GM19395 (cell line): ENCODE measurements around the gene TPBGL.

Experiments
- ATAC-seq: cut with Tn5 transposase; IDR thresholded peaks from one replicate; pipeline ENCODE4 v1.9.1; 2021; ENCODE audit warnings: mild to moderate bottlenecking, moderate library complexity; ENCODE audit not compliant: unreplicated experiment

TPBGL gene

DNA sequence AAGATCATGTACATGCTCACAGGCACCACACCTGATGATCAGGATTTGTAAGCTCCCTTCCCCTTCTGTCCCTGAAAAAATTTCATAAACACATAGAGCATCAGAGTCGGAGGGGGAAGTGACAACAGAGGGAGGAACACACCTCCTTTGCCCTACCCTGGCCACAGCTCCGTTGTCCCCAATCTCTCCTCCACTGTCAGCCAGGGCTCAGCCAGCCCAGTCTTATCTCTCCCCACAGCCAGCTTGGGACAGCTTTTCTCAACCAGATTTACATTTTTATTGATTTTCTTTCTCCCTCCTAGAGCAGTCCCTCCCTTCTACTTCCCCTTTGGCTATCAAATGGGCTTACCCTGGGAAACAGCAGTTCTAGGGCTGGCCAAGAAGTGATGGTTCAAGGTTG is 32.1 kb upstream of the TPBGL start:
- no peak for ATAC-seq

DNA sequence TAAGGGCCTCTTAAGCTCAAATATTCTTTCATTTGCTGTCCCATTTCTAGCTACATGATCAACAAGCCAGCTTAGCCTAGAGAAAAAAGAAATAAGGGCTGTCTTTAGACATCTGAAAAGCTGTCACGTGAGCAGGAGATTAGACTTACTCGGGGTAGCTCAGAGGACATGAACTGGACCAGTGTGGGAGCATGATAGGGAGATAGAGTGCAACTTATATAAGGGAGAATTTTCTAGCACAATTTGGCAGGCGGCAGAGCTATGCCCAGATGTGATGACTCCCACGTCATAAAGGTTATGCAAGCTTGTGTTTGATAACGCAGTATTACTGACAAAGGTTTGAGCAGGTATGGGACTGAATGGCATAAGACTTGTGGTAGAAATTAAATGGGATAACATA is 28.2 kb upstream of the TPBGL start:
- ATAC-seq = no peak

GRCh38 chr11:75214411-75214821 is 26.2 kb upstream of the TPBGL start:
- ATAC-seq = no peak

GRCh38 chr11:75214843-75215242 is 25.7 kb upstream of the TPBGL start:
- no peak for ATAC-seq

DNA sequence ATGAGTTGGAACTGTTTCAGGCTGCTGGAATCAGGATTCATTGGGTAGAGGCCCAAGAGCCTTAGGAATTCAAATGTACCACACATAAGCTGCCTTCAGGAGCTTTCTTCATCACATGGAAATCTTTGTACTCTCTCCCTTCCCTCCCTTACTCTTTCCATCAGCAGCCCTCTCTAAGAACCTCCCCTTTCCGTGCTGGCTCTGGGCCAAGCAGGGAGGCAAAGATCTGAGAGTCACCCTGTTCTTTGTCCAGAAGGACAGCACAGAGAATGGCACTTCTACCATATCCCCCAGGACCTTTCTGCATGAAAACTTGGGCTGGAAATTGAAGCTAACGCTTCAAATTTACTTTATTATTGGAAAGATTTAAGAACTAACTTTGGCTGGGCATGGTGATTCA is 20.7 kb upstream of the TPBGL start:
- no peak for ATAC-seq

GRCh38 chr11:75223954-75224643 is 16.5 kb upstream of the TPBGL start:
- no peak for ATAC-seq

GRCh38 chr11:75225794-75226193 is 14.8 kb upstream of the TPBGL start:
- ATAC-seq = no peak

DNA sequence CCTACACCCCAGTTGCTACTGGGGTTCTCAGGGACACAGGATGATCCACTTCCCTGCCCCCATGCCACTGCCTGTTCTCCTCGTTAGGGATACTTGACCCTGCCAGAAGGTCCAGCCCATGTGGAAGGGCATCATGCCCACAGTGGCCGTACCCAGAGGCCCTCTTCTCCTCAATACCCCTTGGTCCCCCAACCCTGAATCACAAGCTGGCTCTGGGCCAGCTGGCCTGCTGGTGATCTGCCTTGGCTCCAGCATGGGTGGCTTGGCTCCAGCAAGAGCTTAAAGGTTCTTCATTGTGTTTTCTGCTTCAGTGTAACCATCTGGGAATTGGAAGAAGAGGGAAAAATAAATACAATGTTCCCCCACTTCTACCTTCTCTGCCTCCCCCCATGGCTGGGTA is 11.1 kb upstream of the TPBGL start:
- no peak for ATAC-seq

DNA sequence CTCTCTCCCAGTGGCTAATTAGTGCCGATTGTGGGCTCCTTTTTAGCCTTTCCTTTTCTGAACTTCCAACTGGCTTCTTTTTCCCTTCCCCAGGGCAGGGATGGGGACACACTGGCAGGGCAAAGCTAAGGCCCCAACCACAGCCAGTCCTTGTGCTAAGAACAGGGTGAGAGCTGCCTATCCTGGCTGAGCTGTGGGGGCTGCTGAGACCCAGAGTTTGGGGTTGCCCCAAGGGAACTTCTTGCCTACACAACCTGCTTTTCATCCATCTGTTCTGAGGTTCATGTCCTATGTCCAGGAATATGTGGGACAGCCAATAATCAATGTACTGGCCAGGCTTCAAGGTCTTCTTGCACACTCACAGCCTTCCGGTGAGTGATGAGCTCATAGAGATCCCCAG is 10.0 kb upstream of the TPBGL start:
- ATAC-seq = no peak

DNA sequence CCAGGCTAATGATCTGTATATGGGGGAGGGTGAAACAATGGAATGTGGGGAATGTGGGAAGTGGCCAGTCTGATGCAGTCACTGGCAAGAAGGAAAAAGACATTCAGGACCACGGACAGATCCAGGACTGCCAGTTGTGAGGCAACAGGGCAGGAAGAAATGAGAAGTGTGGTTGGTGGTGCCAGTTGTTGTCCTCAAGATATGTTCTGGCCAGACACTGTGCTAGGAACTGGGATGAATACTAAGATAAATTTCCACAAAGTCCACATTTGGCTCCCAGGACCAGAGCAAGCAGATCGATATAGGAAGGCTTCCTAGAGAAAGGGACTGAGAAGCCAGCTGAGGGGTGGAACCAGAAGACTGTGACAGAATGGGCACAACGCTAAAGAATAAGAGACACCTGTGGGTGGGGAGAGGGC is 6.8 kb upstream of the TPBGL start:
- ATAC-seq = no peak

- no peak for ATAC-seq
Measured at GRCh38 chr11:75236062-75236461, 4.5 kb upstream of the TPBGL start.

DNA sequence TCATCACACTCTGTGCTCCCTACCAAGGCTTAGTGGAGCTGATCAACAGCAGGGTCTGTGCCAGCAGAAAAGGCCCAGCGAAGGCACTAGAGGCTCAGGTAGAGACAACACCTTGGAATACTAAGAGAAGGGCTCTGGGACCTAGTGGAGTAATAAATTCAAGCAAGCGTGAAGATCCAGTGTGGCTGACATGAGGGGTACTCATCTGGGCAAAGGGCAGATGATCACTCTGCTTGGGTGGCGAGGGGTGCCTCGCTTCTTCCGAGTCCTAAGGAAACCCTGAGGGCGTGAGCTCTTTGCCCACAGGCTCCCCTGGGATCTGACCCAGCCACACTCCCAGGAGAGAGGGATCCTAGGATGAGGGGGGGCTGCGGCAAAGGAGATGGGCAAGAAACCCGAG is 3.5 kb upstream of the TPBGL start:
- ATAC-seq = no peak

DNA sequence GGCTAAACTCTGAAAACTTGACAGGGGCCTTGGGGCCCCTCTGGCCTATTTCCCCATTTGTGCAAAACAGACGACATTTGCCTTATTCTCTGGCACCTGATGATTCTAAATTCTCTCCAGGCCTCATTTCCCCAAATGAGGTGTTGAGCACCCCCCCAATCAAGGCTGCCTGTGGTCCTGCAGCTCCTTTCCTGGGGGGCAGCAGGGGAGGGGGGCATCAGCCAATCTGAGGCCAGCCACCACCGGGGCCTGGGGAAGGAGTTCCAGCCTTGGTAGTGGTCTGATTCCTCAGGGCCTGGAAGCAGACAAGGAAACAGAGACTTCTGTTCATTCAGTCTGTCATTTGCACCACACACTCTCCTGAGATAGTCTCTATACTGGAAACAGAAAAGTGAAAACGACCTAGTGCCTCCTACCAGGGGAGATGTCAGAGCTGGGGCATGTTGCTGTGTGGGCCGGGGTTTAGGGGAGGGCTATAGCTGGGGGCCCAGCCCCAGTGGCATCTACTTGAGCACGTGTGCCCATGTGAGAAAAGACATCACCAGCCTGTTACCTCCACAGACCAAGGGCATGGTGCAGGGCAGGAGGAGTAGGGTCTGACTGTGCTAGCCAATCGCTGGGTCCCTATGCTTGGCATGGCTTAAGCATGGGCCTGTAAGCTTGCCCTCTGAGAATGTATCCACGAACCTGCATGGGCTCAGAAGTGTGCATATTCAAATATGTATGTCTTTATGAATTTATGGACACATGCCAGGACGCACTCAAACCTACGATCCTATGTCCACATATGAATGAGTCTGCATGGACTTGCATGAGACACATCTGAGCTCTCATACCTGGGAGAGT is 1.8 kb upstream of the TPBGL start:
- no peak for ATAC-seq

DNA sequence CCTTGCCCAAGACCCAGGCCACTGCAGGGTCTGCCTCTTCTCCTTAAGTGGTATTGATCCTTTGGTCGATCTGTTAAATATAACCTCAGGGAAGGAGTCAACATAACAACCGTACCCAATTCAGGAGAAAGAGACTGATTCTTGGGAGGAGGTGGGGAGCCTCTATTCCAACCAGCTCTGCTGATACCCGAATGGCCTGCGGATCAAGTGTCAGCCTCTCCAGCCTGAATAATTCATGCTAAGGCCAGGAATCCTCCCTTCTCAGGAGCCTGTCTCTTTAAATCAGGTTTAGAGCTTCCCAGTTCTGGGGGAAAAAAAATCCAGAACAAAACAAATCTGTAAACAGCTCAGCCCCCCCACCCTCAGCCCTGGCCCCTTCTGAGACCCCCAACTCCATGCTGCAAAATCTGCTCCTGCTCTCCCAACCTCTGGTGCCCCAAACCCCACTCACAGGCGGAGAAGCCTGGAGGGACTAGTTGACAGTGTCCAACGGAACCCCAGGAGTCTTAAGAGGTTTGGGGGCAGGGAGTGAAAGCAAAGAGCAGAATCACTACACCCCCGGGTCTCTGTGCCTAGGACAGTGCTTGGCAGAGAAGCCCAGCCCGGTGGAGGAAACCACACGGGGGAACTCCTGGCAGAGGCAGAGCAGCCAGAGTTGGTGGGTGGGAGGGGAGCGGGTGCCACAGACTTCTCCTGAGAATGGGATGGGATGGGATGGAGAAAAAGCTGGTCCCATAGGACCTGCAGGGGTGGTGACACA is 863 bp upstream of the TPBGL start:
- no peak for ATAC-seq

DNA sequence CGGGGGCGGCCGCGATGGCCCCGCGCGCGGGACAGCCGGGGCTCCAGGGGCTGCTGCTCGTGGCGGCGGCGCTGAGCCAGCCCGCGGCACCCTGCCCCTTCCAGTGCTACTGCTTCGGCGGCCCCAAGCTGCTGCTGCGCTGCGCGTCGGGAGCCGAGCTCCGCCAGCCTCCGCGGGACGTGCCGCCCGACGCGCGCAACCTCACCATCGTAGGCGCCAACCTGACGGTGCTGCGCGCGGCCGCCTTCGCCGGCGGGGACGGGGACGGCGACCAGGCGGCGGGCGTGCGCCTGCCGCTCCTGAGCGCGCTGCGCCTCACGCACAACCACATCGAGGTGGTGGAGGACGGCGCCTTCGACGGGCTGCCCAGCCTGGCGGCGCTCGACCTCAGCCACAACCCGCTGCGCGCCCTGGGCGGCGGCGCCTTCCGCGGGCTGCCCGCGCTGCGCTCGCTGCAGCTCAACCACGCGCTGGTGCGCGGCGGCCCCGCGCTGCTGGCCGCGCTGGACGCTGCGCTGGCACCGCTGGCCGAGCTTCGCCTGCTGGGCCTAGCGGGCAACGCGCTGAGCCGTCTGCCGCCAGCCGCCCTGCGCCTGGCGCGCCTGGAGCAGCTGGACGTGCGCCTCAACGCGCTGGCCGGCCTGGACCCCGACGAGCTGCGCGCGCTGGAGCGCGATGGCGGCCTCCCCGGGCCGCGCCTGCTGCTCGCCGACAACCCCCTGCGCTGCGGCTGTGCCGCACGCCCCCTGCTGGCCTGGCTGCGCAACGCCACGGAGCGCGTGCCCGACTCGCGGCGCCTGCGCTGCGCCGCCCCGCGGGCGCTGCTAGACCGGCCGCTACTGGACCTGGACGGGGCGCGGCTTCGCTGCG is 697 bp downstream of the TPBGL start:
- ATAC-seq = peak; percentile 87

GRCh38 chr11:75241906-75242644 is 1.5 kb downstream of the TPBGL start:
- ATAC-seq = no peak

- no peak for ATAC-seq
Measured at GRCh38 chr11:75242722-75243600, 2.4 kb downstream of the TPBGL start.

DNA sequence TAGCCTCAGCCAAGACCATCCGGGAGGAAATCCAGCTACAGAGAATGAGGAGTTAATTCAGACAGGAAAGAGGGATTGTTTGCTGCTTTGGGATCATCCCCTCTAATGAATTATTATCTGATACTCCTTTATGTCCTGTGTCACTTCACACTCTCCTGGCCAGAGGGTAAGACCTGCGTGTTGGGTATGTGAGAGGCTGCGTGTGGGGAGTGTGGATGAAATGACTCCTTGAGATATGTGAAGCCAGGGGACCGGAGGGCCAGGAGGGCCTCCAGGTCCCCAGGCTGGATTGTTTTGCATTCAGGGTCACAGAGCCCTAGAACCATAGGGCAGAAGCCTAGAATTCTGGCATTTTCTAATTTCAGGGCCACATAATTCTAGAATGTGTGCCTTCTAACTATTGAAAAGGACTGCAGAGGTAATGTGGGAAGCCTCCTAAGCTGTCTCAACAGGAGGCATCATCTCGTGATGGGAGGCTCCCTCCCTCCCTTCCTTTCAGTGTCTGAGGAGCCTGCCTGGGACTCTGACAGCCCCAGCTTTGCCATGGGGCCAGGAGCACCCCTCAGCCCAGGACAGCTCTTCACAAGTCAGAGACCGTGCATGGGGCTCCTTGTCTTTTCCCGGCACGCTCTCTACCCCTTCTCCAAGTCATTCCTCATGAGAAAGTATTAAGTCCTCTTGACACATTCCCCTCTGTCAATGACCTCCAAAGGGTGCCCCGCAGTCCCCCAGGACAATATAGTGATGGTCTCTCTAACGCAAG is 3.7 kb downstream of the TPBGL start:
- ATAC-seq = no peak
